ENCODE data around the gene SLC6A20.

The SLC6A20 gene

GRCh38 chr3:45705839-45706808 lies 90.2 kb downstream of the SLC6A20 start:
- Histone ChIP-seq H3K9ac (ENCODE audit: insufficient read length) (no peak overlapping the region), H3K4me3 (no peak overlapping the region), H3K9me3 (ENCODE audit: low read depth, low read length) (no peaks in the 10 kb centered on the region), H3K36me3 (ENCODE audit: insufficient read depth, low read length) (peaks cover 10% of the 10 kb centered on the region; the same call in 1 of the 2 replicates), H3K27ac (no peak overlapping the region)
- TF ChIP-seq FOXP2 (optimal IDR thresholded peaks at IDR 0.05; ENCODE audit: control extremely low read depth, extremely low read length, insufficient read depth) (no peak), EZH2 (IDR thresholded peaks at IDR 0.05) (no peak), POLR2AphosphoS5 (IDR thresholded peaks at IDR 0.05; ENCODE audit: borderline replicate concordance, low read depth, low read length) (no peak)
- DNase-seq (ENCODE audit: low read depth, low spot score) = no peak
